ENCODE results near the gene LRG1. TPM values are rescaled to one million over a fixed set of nuclear protein-coding genes. Genes with fewer than 3 reads are reported as not detected.

LRG1 gene
- total and polyA plus RNA-seq, 4 donors = 57.8 to 1,122 (median 661) TPM

DNA sequence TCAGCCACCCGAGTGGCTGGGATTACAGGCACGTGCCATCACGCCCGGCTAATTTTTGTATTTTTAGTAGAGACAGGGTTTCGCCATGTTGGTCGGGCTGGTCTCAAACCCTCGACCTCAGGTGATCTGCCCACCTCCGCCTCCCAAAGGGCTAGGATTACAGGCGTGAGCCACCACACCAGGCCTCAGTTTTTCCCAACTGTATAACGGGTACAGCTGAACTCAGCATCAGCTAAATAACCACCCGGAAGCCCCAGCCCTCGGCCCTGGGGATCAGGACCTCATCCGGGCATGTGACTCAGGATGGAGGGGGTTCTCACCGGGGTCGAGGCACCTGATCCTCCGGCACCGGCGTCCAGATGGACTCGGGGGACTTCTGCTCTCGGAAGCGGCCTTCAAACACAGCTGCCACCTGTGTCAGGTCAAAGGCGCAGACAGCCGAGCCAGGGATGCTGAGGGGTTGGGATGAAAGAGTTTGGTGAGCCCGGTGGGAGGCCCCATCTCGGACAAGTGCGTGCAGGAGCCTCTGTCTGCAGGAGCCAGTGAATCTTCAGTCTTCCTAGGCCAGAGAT is 10.7 kb upstream of the LRG1 start (continued):
- TF ChIP-seq HNF4G (IDR thresholded peaks at IDR 0.05) = no peak
- TF ChIP-seq NR2F2 (IDR thresholded peaks at IDR 0.05) = no peak

DNA sequence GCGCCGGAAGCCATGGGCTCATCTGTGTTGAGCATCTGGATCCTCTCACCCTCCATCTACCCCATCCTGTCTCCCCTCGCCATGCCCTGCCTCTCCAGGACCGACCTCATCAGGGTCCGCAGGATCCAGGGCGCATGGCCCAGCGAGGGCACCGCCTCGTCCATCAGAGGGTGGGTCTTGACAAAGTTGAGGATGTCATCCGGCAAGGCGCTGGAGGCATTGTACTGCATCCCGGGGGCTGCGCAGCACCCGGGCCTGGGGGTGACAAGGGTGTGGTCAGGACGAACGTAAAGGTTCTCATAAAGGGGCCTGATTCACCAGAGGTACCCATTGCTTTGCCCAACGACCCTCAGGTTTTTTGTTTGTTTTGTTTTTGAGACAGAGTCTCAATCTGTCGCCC is 10.2 kb upstream of the LRG1 start:
- no peaks in the 10 kb centered on the region for H3K36me3 ChIP-seq (ENCODE audit: control insufficient read depth in 4 of 4, insufficient read depth in 3 of 4, low read depth in 1 of 4, low read length in 3 of 4)
- 92% methylated on average over 18 of the region's 18 CpGs for WGBS
- no peaks in the 10 kb centered on the region for H3K27me3 ChIP-seq (ENCODE audit: control insufficient read depth in 4 of 4, insufficient read depth in 4 of 4, low read length in 3 of 4)
- H3K4me1 ChIP-seq (ENCODE audit: control insufficient read depth in 4 of 4, insufficient read depth in 4 of 4, low read length in 3 of 4) = peaks cover 8 to 21% (median 13%) of the 10 kb centered on the region in 4 donors
- no peak overlapping the region for H3K9ac ChIP-seq (ENCODE audit: low read depth in 1 of 2, low read length in 2 of 2)
- no peak overlapping the region for H3K4me3 ChIP-seq (ENCODE audit: low read depth in 1 of 3, low read length in 3 of 3)
- TF ChIP-seq FOXA2 (IDR thresholded peaks at IDR 0.05) (no peak), FOXA1 (IDR thresholded peaks at IDR 0.05) (no peak), SP1 (IDR thresholded peaks at IDR 0.05) (no peak), JUND (IDR thresholded peaks at IDR 0.05) (no peak)
- TF ChIP-seq, protein P1, sequence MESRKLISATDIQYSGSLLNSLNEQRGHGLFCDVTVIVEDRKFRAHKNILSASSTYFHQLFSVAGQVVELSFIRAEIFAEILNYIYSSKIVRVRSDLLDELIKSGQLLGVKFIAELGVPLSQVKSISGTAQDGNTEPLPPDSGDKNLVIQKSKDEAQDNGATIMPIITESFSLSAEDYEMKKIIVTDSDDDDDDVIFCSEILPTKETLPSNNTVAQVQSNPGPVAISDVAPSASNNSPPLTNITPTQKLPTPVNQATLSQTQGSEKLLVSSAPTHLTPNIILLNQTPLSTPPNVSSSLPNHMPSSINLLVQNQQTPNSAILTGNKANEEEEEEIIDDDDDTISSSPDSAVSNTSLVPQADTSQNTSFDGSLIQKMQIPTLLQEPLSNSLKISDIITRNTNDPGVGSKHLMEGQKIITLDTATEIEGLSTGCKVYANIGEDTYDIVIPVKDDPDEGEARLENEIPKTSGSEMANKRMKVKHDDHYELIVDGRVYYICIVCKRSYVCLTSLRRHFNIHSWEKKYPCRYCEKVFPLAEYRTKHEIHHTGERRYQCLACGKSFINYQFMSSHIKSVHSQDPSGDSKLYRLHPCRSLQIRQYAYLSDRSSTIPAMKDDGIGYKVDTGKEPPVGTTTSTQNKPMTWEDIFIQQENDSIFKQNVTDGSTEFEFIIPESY (IDR thresholded peaks at IDR 0.05) = no peak
- no peak for DNase-seq (ENCODE audit: low spot score)
- no peak overlapping the region for H3K27ac ChIP-seq (ENCODE audit: low read depth in 1 of 2, low read length in 2 of 2)
- no peaks in the 10 kb centered on the region for H3K9me3 ChIP-seq (ENCODE audit: control insufficient read depth in 4 of 4, low read length in 3 of 4)

DNA sequence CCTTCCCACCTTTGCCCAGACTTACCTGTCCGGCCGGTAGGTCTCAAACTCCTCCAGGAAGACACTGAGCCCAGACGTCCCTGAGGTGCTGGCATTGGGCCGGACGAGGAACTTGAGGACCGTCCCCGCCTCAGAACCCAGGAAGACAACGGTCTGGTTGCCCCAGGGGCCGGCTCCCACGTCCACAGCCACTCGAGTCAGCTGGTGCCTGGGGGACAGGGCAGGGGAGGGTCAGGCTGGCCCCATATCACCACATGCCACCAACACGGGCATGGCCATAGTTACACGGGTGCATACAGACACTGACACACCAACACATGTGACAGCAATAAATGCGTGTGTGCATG is 8.4 kb upstream of the LRG1 start:
- Histone ChIP-seq H3K27ac (ENCODE audit: low read depth in 1 of 2, low read length in 2 of 2) (no peak overlapping the region), H3K9me3 (ENCODE audit: control insufficient read depth in 4 of 4, low read length in 3 of 4) (no peaks in the 10 kb centered on the region), H3K9ac (ENCODE audit: low read depth in 1 of 2, low read length in 2 of 2) (no peak overlapping the region), H3K27me3 (ENCODE audit: control insufficient read depth in 4 of 4, insufficient read depth in 4 of 4, low read length in 3 of 4) (no peaks in the 10 kb centered on the region), H3K4me1 (ENCODE audit: control insufficient read depth in 4 of 4, insufficient read depth in 4 of 4, low read length in 3 of 4) (peaks cover 12 to 21% (median 13%) of the 10 kb centered on the region in 4 donors), H3K4me3 (ENCODE audit: low read depth in 1 of 3, low read length in 3 of 3) (no peak overlapping the region), H3K36me3 (ENCODE audit: control insufficient read depth in 4 of 4, insufficient read depth in 3 of 4, low read depth in 1 of 4, low read length in 3 of 4) (no peaks in the 10 kb centered on the region)
- 84% methylated on average over 14 of the region's 14 CpGs for WGBS
- DNase-seq (ENCODE audit: low spot score) = no peak
- no peak for TF ChIP-seq JUND (IDR thresholded peaks at IDR 0.05)

DNA sequence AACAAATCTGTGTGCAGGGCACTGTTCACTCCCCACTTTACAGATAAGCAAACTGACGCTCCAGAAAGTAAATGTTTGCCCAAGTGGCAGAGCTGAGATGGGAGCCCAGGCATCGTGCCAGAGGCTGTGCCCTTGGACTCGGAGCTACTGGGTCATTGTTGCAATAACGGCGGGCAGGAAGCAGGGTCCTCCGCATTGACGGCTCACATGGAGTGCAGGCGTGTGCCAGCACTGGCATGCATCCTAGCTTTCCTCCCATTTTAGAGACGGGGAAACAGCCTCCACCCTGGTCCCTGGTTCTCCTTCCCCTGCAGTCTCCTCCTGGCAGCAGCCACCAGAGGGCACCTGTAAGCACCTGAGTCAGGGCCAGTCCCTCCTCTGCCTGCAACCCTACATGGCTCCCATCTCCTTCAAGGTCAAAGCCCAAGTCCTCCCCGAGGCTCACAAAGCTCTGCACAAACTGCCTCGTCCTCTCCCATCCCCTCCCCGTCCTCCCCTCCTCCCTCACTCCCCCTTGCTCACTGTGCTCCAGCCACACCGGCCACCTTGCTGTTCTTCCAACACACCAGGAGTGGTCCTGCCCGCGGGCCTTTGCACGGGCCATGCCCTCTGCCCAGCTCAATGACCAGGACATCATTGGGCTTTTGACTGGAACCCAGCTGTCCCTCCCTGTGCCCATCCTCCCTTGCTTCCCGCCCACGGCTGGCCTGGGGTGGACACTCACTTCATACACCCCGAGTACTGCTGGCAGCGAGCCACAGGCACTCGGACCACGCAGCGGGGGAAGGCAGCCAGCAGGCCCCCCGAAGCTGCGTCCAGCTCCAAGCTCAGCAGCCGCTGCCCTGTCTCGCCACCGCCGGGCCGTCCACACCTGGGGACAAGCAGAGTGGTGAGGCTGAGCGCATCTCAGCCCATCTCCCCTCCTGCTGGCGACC is 7.7 kb upstream of the LRG1 start:
- Histone ChIP-seq H3K4me3 (ENCODE audit: low read depth in 1 of 3, low read length in 3 of 3) (no peak overlapping the region), H3K9ac (ENCODE audit: low read depth in 1 of 2, low read length in 2 of 2) (no peak overlapping the region), H3K27ac (ENCODE audit: low read depth in 1 of 2, low read length in 2 of 2) (peak overlapping the region in 1 of 2 donors; percentile 66), H3K36me3 (ENCODE audit: control insufficient read depth in 4 of 4, insufficient read depth in 3 of 4, low read depth in 1 of 4, low read length in 3 of 4) (no peaks in the 10 kb centered on the region), H3K9me3 (ENCODE audit: control insufficient read depth in 4 of 4, low read length in 3 of 4) (no peaks in the 10 kb centered on the region), H3K27me3 (ENCODE audit: control insufficient read depth in 4 of 4, insufficient read depth in 4 of 4, low read length in 3 of 4) (no peaks in the 10 kb centered on the region), H3K4me1 (ENCODE audit: control insufficient read depth in 4 of 4, insufficient read depth in 4 of 4, low read length in 3 of 4) (peaks cover 12 to 24% (median 14%) of the 10 kb centered on the region in 4 donors)
- no peak for DNase-seq (ENCODE audit: low spot score)
- WGBS = 55% methylated on average over 32 of the region's 32 CpGs
- TF ChIP-seq JUND (IDR thresholded peaks at IDR 0.05) = peak; percentile 62 to 71
- TF ChIP-seq, protein P2, sequence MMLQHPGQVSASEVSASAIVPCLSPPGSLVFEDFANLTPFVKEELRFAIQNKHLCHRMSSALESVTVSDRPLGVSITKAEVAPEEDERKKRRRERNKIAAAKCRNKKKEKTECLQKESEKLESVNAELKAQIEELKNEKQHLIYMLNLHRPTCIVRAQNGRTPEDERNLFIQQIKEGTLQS (IDR thresholded peaks at IDR 0.05) = no peak
- peak; percentile 60 for TF ChIP-seq FOXA2 (IDR thresholded peaks at IDR 0.05)
- TF ChIP-seq RXRA (IDR thresholded peaks at IDR 0.05) = peak; percentile 95 to 97
- TF ChIP-seq TAF1 (conservative IDR thresholded peaks at IDR 0.05) = no peak
- TF ChIP-seq, protein P1 (IDR thresholded peaks at IDR 0.05) = no peak
- peak; percentile 81 for TF ChIP-seq YY1 (IDR thresholded peaks at IDR 0.05)
- TF ChIP-seq, protein P3, sequence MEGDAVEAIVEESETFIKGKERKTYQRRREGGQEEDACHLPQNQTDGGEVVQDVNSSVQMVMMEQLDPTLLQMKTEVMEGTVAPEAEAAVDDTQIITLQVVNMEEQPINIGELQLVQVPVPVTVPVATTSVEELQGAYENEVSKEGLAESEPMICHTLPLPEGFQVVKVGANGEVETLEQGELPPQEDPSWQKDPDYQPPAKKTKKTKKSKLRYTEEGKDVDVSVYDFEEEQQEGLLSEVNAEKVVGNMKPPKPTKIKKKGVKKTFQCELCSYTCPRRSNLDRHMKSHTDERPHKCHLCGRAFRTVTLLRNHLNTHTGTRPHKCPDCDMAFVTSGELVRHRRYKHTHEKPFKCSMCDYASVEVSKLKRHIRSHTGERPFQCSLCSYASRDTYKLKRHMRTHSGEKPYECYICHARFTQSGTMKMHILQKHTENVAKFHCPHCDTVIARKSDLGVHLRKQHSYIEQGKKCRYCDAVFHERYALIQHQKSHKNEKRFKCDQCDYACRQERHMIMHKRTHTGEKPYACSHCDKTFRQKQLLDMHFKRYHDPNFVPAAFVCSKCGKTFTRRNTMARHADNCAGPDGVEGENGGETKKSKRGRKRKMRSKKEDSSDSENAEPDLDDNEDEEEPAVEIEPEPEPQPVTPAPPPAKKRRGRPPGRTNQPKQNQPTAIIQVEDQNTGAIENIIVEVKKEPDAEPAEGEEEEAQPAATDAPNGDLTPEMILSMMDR (IDR thresholded peaks at IDR 0.05; ENCODE audit: low read depth, low read length, missing input control) = peak; percentile 65
- TF ChIP-seq HNF4G (IDR thresholded peaks at IDR 0.05) = peak; percentile 84
- TF ChIP-seq GABPA (IDR thresholded peaks at IDR 0.05 in 1 of 2, conservative IDR thresholded peaks at IDR 0.05 in 1 of 2) = peak in 1 of 2 donors; percentile 59
- TF ChIP-seq SP1 (IDR thresholded peaks at IDR 0.05) = peak; percentile 88
- TF ChIP-seq, protein P4, sequence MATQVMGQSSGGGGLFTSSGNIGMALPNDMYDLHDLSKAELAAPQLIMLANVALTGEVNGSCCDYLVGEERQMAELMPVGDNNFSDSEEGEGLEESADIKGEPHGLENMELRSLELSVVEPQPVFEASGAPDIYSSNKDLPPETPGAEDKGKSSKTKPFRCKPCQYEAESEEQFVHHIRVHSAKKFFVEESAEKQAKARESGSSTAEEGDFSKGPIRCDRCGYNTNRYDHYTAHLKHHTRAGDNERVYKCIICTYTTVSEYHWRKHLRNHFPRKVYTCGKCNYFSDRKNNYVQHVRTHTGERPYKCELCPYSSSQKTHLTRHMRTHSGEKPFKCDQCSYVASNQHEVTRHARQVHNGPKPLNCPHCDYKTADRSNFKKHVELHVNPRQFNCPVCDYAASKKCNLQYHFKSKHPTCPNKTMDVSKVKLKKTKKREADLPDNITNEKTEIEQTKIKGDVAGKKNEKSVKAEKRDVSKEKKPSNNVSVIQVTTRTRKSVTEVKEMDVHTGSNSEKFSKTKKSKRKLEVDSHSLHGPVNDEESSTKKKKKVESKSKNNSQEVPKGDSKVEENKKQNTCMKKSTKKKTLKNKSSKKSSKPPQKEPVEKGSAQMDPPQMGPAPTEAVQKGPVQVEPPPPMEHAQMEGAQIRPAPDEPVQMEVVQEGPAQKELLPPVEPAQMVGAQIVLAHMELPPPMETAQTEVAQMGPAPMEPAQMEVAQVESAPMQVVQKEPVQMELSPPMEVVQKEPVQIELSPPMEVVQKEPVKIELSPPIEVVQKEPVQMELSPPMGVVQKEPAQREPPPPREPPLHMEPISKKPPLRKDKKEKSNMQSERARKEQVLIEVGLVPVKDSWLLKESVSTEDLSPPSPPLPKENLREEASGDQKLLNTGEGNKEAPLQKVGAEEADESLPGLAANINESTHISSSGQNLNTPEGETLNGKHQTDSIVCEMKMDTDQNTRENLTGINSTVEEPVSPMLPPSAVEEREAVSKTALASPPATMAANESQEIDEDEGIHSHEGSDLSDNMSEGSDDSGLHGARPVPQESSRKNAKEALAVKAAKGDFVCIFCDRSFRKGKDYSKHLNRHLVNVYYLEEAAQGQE (IDR thresholded peaks at IDR 0.05) = peak; percentile 63
